K562 (cell line): ENCODE measurements around the gene PLEKHA6. TPM values are rescaled to one million over a fixed set of nuclear protein-coding genes. Genes with fewer than 3 reads are reported as not detected.

Source experiments
- ATAC-seq: fragments of 200-7000 bp; cut with Tn5 transposase; 3 replicates; pipeline ENCODE4 v1.9.1; 2020; ENCODE audit warnings: moderate library complexity
- BruUV-seq: library from RNA; stranded (reverse); fragments of 400-500 nt; replicated peaks from 2 replicates; lab custom pipeline; 2021; lab: Mats Ljungman, UMichigan
- CTCF ChIA-PET: fragments of 300-600 bp; formaldehyde crosslinking; extraction: SDS; loops from one replicate; lab custom pipeline; 2021; ENCODE audit warnings: low intra/inter-chr PET ratio; lab: Yijun Ruan, JAX
- POLR2A ChIA-PET: fragments of 300-600, 350-650 bp; sonication (Branson Sonifier 250); formaldehyde crosslinking; extraction: SDS; loops from one replicate; lab custom pipeline; 2021; ENCODE audit warnings: antibody characterized with exemption, inconsistent platforms; lab: Yijun Ruan, JAX
- DNase-seq, 4 experiments: peaks; one replicate each; pipeline versions ENCODE4 v3.0.0 to v3.0.0-alpha.2; 2011 to 2018; ENCODE audit warnings: low spot score in 3 of 4, mixed read lengths in 3 of 4; ENCODE audit errors: extremely low read depth in 1 of 4
- FAIRE-seq: peaks from 2 replicates; lab custom pipeline; 2011; peaks lifted over from hg19 to GRCh38; lab: Jason Lieb, UNC
- H2AFZ ChIP-seq: 2 replicates; pipeline ENCODE4 v1.6.0; 2011; ENCODE audit warnings: low read depth, low read length, control low read depth, inconsistent platforms
- H3K27ac ChIP-seq: fragments of 200-600 bp; 3 replicates; pipeline ENCODE4 v1.8.0; 2011; ENCODE audit warnings: low read depth, mild to moderate bottlenecking, control low read depth, inconsistent platforms, low read length, moderate library complexity, mixed read lengths; ENCODE audit errors: extremely low read depth
- H3K27me3 ChIP-seq, 2 experiments: fragments of 300-600 bp in 1 of 2; 2 replicates in 1 of 2; 3 replicates in 1 of 2; pipeline versions ENCODE4 v1.6.0 to v1.8.0; 2011; ENCODE audit warnings: inconsistent platforms in 2 of 2, low read length in 2 of 2, mild to moderate bottlenecking in 1 of 2, mixed read lengths in 1 of 2, moderate library complexity in 1 of 2; ENCODE audit not compliant: control insufficient read depth in 2 of 2, insufficient read depth in 2 of 2
- H3K36me3 ChIP-seq: fragments of 300-600 bp; 3 replicates; pipeline ENCODE4 v1.8.0; 2011; ENCODE audit warnings: mild to moderate bottlenecking, low read length, inconsistent platforms; ENCODE audit not compliant: control insufficient read depth, insufficient read depth
- H3K4me1 ChIP-seq, 2 experiments: fragments of 200-600 bp in 1 of 2; replicated peaks in 1 of 2; 2 replicates in 1 of 2; 3 replicates in 1 of 2; pipeline versions ENCODE4 v1.5.1 to v1.8.0; 2011; ENCODE audit warnings: inconsistent platforms in 2 of 2, low read length in 2 of 2, mild to moderate bottlenecking in 1 of 2, mixed read lengths in 1 of 2, moderate library complexity in 1 of 2; ENCODE audit not compliant: control insufficient read depth in 2 of 2, insufficient read depth in 2 of 2
- H3K4me2 ChIP-seq: 2 replicates; pipeline ENCODE4 v1.6.1; 2011; ENCODE audit warnings: low read length, control low read depth, inconsistent platforms, mixed read lengths; ENCODE audit not compliant: insufficient read depth
- H3K4me3 ChIP-seq: fragments of 200-600 bp; sonication (generic), shearing (Covaris generic); 2 replicates; pipeline ENCODE4 v1.5.1; 2016; ENCODE audit warnings: control low read depth, inconsistent platforms
- H3K79me2 ChIP-seq: fragments of 200-600 bp; 3 replicates; pipeline ENCODE4 v1.8.0; 2011; ENCODE audit warnings: low read length, inconsistent platforms; ENCODE audit not compliant: control insufficient read depth, insufficient read depth
- H3K9ac ChIP-seq, 2 experiments: 2 replicates each; pipeline versions ENCODE4 v1.6.0 to v1.6.1; 2011; ENCODE audit warnings: low read depth in 2 of 2, low read length in 2 of 2, control low read depth in 1 of 2, inconsistent platforms in 1 of 2, mild to moderate bottlenecking in 1 of 2, mixed read lengths in 1 of 2; ENCODE audit not compliant: insufficient read depth in 1 of 2
- H3K9me1 ChIP-seq: one replicate; pipeline ENCODE4 v1.6.0; 2011; ENCODE audit warnings: inconsistent platforms, mild to moderate bottlenecking, low read length, moderate library complexity; ENCODE audit not compliant: control insufficient read depth, insufficient read depth
- H3K9me3 ChIP-seq: replicated peaks from 2 replicates; pipeline ENCODE4 v1.5.1; 2011; ENCODE audit warnings: low read depth, low read length, inconsistent platforms; ENCODE audit not compliant: control insufficient read depth, insufficient read depth
- H4K20me1 ChIP-seq: replicated peaks from 2 replicates; pipeline ENCODE4 v1.6.1; 2011; ENCODE audit warnings: low read length, inconsistent platforms, mixed read lengths; ENCODE audit not compliant: control insufficient read depth, insufficient read depth
- DEAF1 ChIP-seq: fragments of 450-650 bp; formaldehyde crosslinking; IDR thresholded peaks from 2 replicates; pipeline ENCODE4 v1.4.0; 2020; ENCODE audit warnings: mild to moderate bottlenecking, moderate library complexity
- MTF1 ChIP-seq: fragments of 250-450 bp; sonication (Bioruptor Pico); IDR thresholded peaks from 2 replicates; pipeline ENCODE4 v1.9.0; 2021; ENCODE audit warnings: moderate library complexity, mild to moderate bottlenecking, inconsistent platforms, borderline replicate concordance
- ZNF609 ChIP-seq: sonication (generic); formaldehyde crosslinking; IDR thresholded peaks from 2 replicates; pipeline ENCODE4 v1.8.1; 2023; ENCODE audit warnings: missing genetic modification reagents, mild to moderate bottlenecking, borderline replicate concordance
- WGBS: fragments of 100-300 bp; shearing (Covaris generic); methylation state at CpG from one replicate; pipeline ENCODE4 v1.1.6; 2016; ENCODE audit warnings: low coverage, mixed read lengths; ENCODE audit not compliant: insufficient coverage; ENCODE audit errors: missing lambda C conversion rate; 5-methylcytosine and 5-hydroxymethylcytosine counted together
- in situ Hi-C: fragments of 300-500 bp; cut with MboI; formaldehyde crosslinking; loops from 4 replicates; pipeline ENCODE4 v1.15.0; 2018; ENCODE audit warnings: inconsistent platforms, mixed read lengths
- intact Hi-C: fragments of 100-400 bp; cut with micrococcal nuclease; formaldehyde crosslinking; loops from 2 replicates; pipeline ENCODE4 v1.14.2; 2022
- polyA plus RNA-seq, 8 experiments: library from polyadenylated mRNA; depleted of rRNA in 4 of 8; stranded (reverse) in 5 of 8; unstranded in 3 of 8; fragments of >200 nt; fragmentation: Nextera tagmentation in 2 of 8; fragmentation: Illumina TruSeq in 1 of 8; extraction: Ambion mirVana in 2 of 8; extraction: Trizol in 1 of 8; gene quantifications; 2 replicates each; pipeline versions ENCODE4 v1.2.1 to v1.2.3, GENCODE V29; 2011 to 2014; ENCODE audit warnings: inconsistent platforms in 1 of 8, missing spikeins in 1 of 8
- total RNA-seq, 7 experiments: library from RNA; depleted of rRNA in 6 of 7; stranded (reverse); fragments of >200 nt in 6 of 7; fragmentation: Illumina TruSeq in 2 of 7; extraction: Trizol in 2 of 7; gene quantifications; 2 replicates each; pipeline versions ENCODE4 v1.2.1 to v1.2.3, GENCODE V29; 2011 to 2021; ENCODE audit warnings: low replicate concordance in 1 of 7

PLEKHA6 gene
- total and polyA plus RNA-seq, 9 of the 15 experiments (the other 6 are each of a cell fraction or from before 2014, with no cell fraction given): under 0.01 to 0.33 (median 0.01) TPM; not detected in 4

GRCh38 chr1:204258213-204259115 lies 101.3 kb downstream of the PLEKHA6 start:
- in situ Hi-C loops (no loop called here), intact Hi-C loops (loop anchor here (1.0 kb wide), 1 partner anchor 105 kb away; no protein-coding TSS in a partner anchor)
- ChIA-PET CTCF (interaction anchor here (0.8 to 1.8 kb wide), 3 partner anchors 105 to 549 kb away, joined by 4 to 22 read pairs (median 4); no protein-coding TSS in a partner anchor), POLR2A (interaction anchor here (0.5 to 0.8 kb wide), 3 partner anchors 9 to 246 kb away, joined by 3 read pairs; no protein-coding TSS in a partner anchor)
- 3% methylated on average over 7 of the region's 7 CpGs for WGBS
- DNase-seq (peak; percentile 66 to 79 (median 74)), FAIRE-seq (peak; percentile 92), ATAC-seq (peak; percentile 92)
- no TSS peak for BruUV-seq
- no peak overlapping the region for H2AFZ ChIP-seq
- no peak overlapping the region for H3K4me3 ChIP-seq
- H3K36me3 ChIP-seq: no peaks in the 10 kb centered on the region
- H3K9me3 ChIP-seq: no peaks in the 10 kb centered on the region
- H3K4me1 ChIP-seq: peaks cover 0 to 6% of the 10 kb centered on the region in 2 experiments; a peak in 2 of 5 replicates
- H4K20me1 ChIP-seq: peaks cover 16% of the 10 kb centered on the region; the same call in 1 of the 2 replicates
- H3K9ac ChIP-seq: 0 out of 4 replicates have a peak overlapping the region, but pooled peaks of 1 of the 2 experiments have one; percentile 14
- H3K27ac ChIP-seq: no peak overlapping the region
- H3K27me3 ChIP-seq: peaks cover 38 to 93% of the 10 kb centered on the region in 2 experiments; a peak in 4 of 5 replicates
- H3K4me2 ChIP-seq: no peak overlapping the region
- no peaks in the 10 kb centered on the region for H3K9me1 ChIP-seq
- H3K79me2 ChIP-seq: no peaks in the 10 kb centered on the region
- TF ChIP-seq MTF1 (CRISPR knock-in tag) (no peak), ZNF609 (no peak), DEAF1 (CRISPR knock-in tag) (peak; percentile 83)
